Natural killer cell (primary cell): ENCODE data around the gene IRS1. TPM values are rescaled to one million over a fixed set of nuclear protein-coding genes. Genes with fewer than 3 reads are reported as not detected.

Source experiments
- ATAC-seq, 3 donors: fragments of 150-1000 bp in 2 of 3; fragments of 200-7000 bp in 1 of 3; cut with Tn5 transposase; 1 replicate in 1 of 3; 2 replicates in 2 of 3; pipeline ENCODE4 v1.10.0; 2021; ENCODE audit warnings: mild to moderate bottlenecking in 2 of 3, moderate library complexity in 2 of 3
- DNase-seq, 2 donors: peaks; one replicate each; pipeline versions ENCODE4 v3.0.0 to v3.0.0-alpha.2; 2013 to 2021; ENCODE audit warnings: mixed read lengths in 1 of 2
- H3K27ac ChIP-seq: one replicate; pipeline ENCODE4 v1.5.1; 2013; ENCODE audit warnings: mild to moderate bottlenecking, low read length
- H3K27me3 ChIP-seq: one replicate; pipeline ENCODE4 v1.6.1; 2013; ENCODE audit warnings: low read length; ENCODE audit not compliant: control insufficient read depth, insufficient read depth
- H3K36me3 ChIP-seq: one replicate; pipeline ENCODE4 v1.6.1; 2013; ENCODE audit warnings: low read length; ENCODE audit not compliant: control insufficient read depth, insufficient read depth
- H3K4me1 ChIP-seq: one replicate; pipeline ENCODE4 v1.6.1; 2013; ENCODE audit warnings: low read length; ENCODE audit not compliant: control insufficient read depth, insufficient read depth
- H3K4me3 ChIP-seq: one replicate; pipeline ENCODE4 v1.5.1; 2013; ENCODE audit warnings: low read length
- H3K9me3 ChIP-seq: one replicate; pipeline ENCODE4 v1.6.1; 2013; ENCODE audit warnings: low read length; ENCODE audit not compliant: control insufficient read depth, insufficient read depth
- H3K27ac Mint-ChIP-seq, 2 donors: one replicate each; pipeline ENCODE4 v1.8.0; 2022; ENCODE audit warnings: mild to moderate bottlenecking in 2 of 2, mixed read lengths in 2 of 2, moderate library complexity in 1 of 2
- H3K27me3 Mint-ChIP-seq, 2 donors: one replicate each; pipeline ENCODE4 v1.8.0; 2022; ENCODE audit warnings: low read depth in 2 of 2, mixed read lengths in 2 of 2
- H3K36me3 Mint-ChIP-seq: one replicate; pipeline ENCODE4 v1.8.0; 2022; ENCODE audit warnings: mixed read lengths
- H3K4me1 Mint-ChIP-seq, 2 donors: one replicate each; pipeline ENCODE4 v1.8.0; 2022; ENCODE audit warnings: mixed read lengths in 2 of 2
- H3K4me3 Mint-ChIP-seq: one replicate; pipeline ENCODE4 v1.8.0; 2022; ENCODE audit warnings: mild to moderate bottlenecking, moderate library complexity, mixed read lengths
- H3K9me3 Mint-ChIP-seq, 2 donors: one replicate each; pipeline ENCODE4 v1.8.0; 2022; ENCODE audit warnings: mixed read lengths in 2 of 2
- CTCF ChIP-seq: fragments of 200-600 bp; IDR thresholded peaks from one replicate; pipeline ENCODE4 v1.8.0; 2022; ENCODE audit warnings: antibody characterized with exemption
- WGBS: methylation state at CpG from one replicate; pipeline ENCODE4 v1.1.7; 2013; ENCODE audit warnings: missing lambda C conversion rate; ENCODE audit not compliant: insufficient coverage; 5-methylcytosine and 5-hydroxymethylcytosine counted together
- intact Hi-C: fragments of 100-400 bp; cut with micrococcal nuclease; formaldehyde crosslinking; loops from one replicate; pipeline ENCODE4 v1.14.2; 2022
- total RNA-seq, 4 donors: library from RNA; stranded (reverse); fragments of 120-200 nt in 1 of 4; gene quantifications; one replicate each; pipeline versions ENCODE4 v1.2.3 to v1.2.4, GENCODE V29; 2013 to 2022

Gene IRS1
- total RNA-seq, 3 donors from 2014 or later (not counting 1 experiment from before 2014, with no cell fraction given), result 0.09 to 0.55 (median 0.36) TPM

GRCh38 chr2:226758921-226759640, 40.5 kb downstream of the IRS1 start:
- no peaks in the 10 kb centered on the region for H3K36me3 ChIP-seq
- no peak for DNase-seq

GRCh38 chr2:226756131-226756530, 43.5 kb downstream of the IRS1 start:
- H3K36me3 ChIP-seq, result no peaks in the 10 kb centered on the region
- Mint-ChIP-seq H3K4me3 (no peak overlapping the region), H3K36me3 (no peaks in the 10 kb centered on the region), H3K27ac (no peak overlapping the region), H3K27me3 (peaks cover under 1 to 31% of the 10 kb centered on the region in 2 donors), H3K9me3 (no peaks in the 10 kb centered on the region), H3K4me1 (no peaks in the 10 kb centered on the region)
- intact Hi-C loops, result no loop called here
- H3K4me3 ChIP-seq, result no peak overlapping the region
- no peak for ATAC-seq
- DNase-seq, result no peak
- TF ChIP-seq CTCF, result no peak
- H3K27ac ChIP-seq, result no peak overlapping the region
- WGBS, result 97% methylated on average over 2 of the region's 2 CpGs
- H3K9me3 ChIP-seq, result no peaks in the 10 kb centered on the region
- H3K4me1 ChIP-seq, result no peaks in the 10 kb centered on the region
- H3K27me3 ChIP-seq, result no peaks in the 10 kb centered on the region

More at GRCh38 chr2:226758921-226759640, 40.5 kb downstream of the IRS1 start:
- 85% methylated on average over 2 of the region's 3 CpGs for WGBS
- ATAC-seq, result no peak
- Mint-ChIP-seq H3K4me3 (no peak overlapping the region), H3K36me3 (no peaks in the 10 kb centered on the region), H3K4me1 (no peaks in the 10 kb centered on the region), H3K9me3 (no peaks in the 10 kb centered on the region), H3K27me3 (peaks cover 10 to 56% of the 10 kb centered on the region in 2 donors), H3K27ac (no peak overlapping the region)
- TF ChIP-seq CTCF, result no peak
- Histone ChIP-seq H3K9me3 (no peaks in the 10 kb centered on the region), H3K27ac (no peak overlapping the region), H3K27me3 (no peaks in the 10 kb centered on the region), H3K4me1 (no peaks in the 10 kb centered on the region), H3K4me3 (no peak overlapping the region)
- intact Hi-C loops, result no loop called here

- Histone ChIP-seq H3K4me3 (no peak overlapping the region), H3K27me3 (no peaks in the 10 kb centered on the region), H3K9me3 (no peaks in the 10 kb centered on the region), H3K27ac (no peak overlapping the region), H3K36me3 (no peaks in the 10 kb centered on the region), H3K4me1 (no peaks in the 10 kb centered on the region)
- ATAC-seq (no peak), DNase-seq (no peak)
- Mint-ChIP-seq H3K27me3 (peaks cover 0 to 26% of the 10 kb centered on the region in 2 donors), H3K27ac (no peak overlapping the region), H3K9me3 (no peaks in the 10 kb centered on the region), H3K4me3 (no peak overlapping the region), H3K4me1 (no peaks in the 10 kb centered on the region), H3K36me3 (no peaks in the 10 kb centered on the region)
- WGBS, result no CpG with 5 or more reads among the region's 1 CpG
- TF ChIP-seq CTCF, result no peak
- intact Hi-C loops, result no loop called here
Observed at GRCh38 chr2:226755631-226756030, 44.0 kb downstream of the IRS1 start.
